DND-41 (cell line): Measurements from ENCODE around the gene PDPR.

Source experiments
- ATAC-seq: fragments of 200-7000 bp; cut with Tn5 transposase; 3 replicates; pipeline ENCODE4 v1.9.1; 2021; ENCODE audit warnings: low read depth; ENCODE audit not compliant: insufficient read depth
- DNase-seq: peaks from one replicate; pipeline ENCODE4 v3.0.0-alpha.2; 2020
- H2AFZ ChIP-seq: 2 replicates; pipeline ENCODE4 v1.6.0; 2012; ENCODE audit warnings: low read depth, low read length
- H3K27ac ChIP-seq: 2 replicates; pipeline ENCODE4 v1.5.1; 2012; ENCODE audit warnings: low read length, inconsistent platforms
- H3K27me3 ChIP-seq: fragments of 200-600 bp; sonication (generic); 2 replicates; pipeline ENCODE4 v1.6.0; 2012; ENCODE audit warnings: low read length, mild to moderate bottlenecking, inconsistent platforms; ENCODE audit not compliant: insufficient read depth, poor library complexity
- H3K36me3 ChIP-seq: 2 replicates; pipeline ENCODE4 v1.5.1; 2012; ENCODE audit warnings: low read length, inconsistent platforms; ENCODE audit not compliant: insufficient read depth
- H3K4me1 ChIP-seq: 2 replicates; pipeline ENCODE4 v1.5.1; 2012; ENCODE audit warnings: mild to moderate bottlenecking, low read length; ENCODE audit not compliant: insufficient read depth
- H3K4me2 ChIP-seq: 2 replicates; pipeline ENCODE4 v1.6.0; 2012; ENCODE audit warnings: mild to moderate bottlenecking, moderate library complexity, low read length, inconsistent platforms; ENCODE audit not compliant: insufficient read depth
- H3K4me3 ChIP-seq, 2 experiments: fragments of 200-600 bp in 1 of 2; shearing (Covaris generic) in 1 of 2; 2 replicates each; pipeline ENCODE4 v1.5.1; 2012 to 2016; ENCODE audit warnings: inconsistent platforms in 2 of 2, low read length in 2 of 2, mild to moderate bottlenecking in 2 of 2, low read depth in 1 of 2, moderate library complexity in 1 of 2
- H3K79me2 ChIP-seq: 2 replicates; pipeline ENCODE4 v1.6.0; 2012; ENCODE audit warnings: low read length, inconsistent platforms; ENCODE audit not compliant: insufficient read depth
- H3K9ac ChIP-seq: 2 replicates; pipeline ENCODE4 v1.6.0; 2012; ENCODE audit warnings: low read depth, mild to moderate bottlenecking, inconsistent platforms, low read length, moderate library complexity
- H3K9me3 ChIP-seq: 2 replicates; pipeline ENCODE4 v1.5.1; 2012; ENCODE audit warnings: low read length, moderate library complexity, mild to moderate bottlenecking, inconsistent platforms; ENCODE audit not compliant: insufficient read depth, severe bottlenecking
- H4K20me1 ChIP-seq: 2 replicates; pipeline ENCODE4 v1.6.0; 2012; ENCODE audit warnings: low read length; ENCODE audit not compliant: insufficient read depth
- CTCF ChIP-seq: IDR thresholded peaks from 2 replicates; pipeline ENCODE4 v1.5.1; 2012; ENCODE audit warnings: borderline replicate concordance, low read length, moderate library complexity, mild to moderate bottlenecking; ENCODE audit not compliant: poor library complexity, severe bottlenecking; ENCODE audit errors: extremely low read depth
- EZH2 ChIP-seq: IDR thresholded peaks from 3 replicates; pipeline ENCODE4 v1.6.1; 2012; ENCODE audit warnings: borderline replicate concordance, low read depth, mild to moderate bottlenecking, moderate library complexity, low read length, inconsistent platforms; ENCODE audit not compliant: severe bottlenecking

PDPR gene

DNA sequence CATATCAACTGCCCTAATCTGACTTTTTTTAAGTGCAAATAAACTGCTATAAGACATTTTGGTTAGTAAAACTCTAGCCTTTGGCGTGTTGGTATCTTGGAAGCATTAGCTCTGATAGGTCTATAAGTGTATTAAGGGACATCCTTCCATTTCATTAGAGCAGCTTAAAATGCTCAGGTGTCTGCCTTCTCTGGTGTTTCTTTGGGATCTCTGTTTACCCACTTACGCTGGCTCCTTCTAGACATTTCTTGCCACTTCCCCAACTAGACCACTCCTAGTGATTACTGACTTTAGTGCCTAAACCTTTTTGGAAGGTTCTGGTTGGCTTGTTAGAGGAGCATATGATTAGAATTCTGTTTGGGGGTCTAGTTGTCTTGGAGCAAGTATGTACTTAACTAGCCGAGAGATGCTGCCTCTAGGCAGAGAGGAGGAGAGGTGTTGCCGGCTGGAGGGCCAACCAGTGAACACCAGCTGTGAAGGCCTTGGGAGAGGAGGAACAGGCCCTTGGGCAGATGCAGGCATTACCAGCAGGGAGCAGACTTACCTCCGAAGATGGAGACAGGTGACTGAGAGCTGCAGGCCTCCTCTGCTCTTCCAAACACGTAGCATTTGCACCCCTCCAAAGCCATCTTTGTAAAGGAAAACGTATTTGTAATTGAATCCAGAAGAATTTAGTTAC lies 44.3 kb downstream of the PDPR start:
- DNase-seq (no peak), ATAC-seq (no peak)
- no peak overlapping the region for H3K4me3 ChIP-seq
- peaks cover 87% of the 10 kb centered on the region for H3K36me3 ChIP-seq
- H3K27me3 ChIP-seq, result no peaks in the 10 kb centered on the region
- no peaks in the 10 kb centered on the region for H3K79me2 ChIP-seq
- no peak overlapping the region for H3K27ac ChIP-seq
- no peaks in the 10 kb centered on the region for H3K4me1 ChIP-seq
- H4K20me1 ChIP-seq, result peaks cover 14% of the 10 kb centered on the region; the same call in 1 of the 2 replicates
- no peak overlapping the region for H3K9ac ChIP-seq
- H3K9me3 ChIP-seq, result no peaks in the 10 kb centered on the region
- H3K4me2 ChIP-seq, result no peak overlapping the region
- no peak overlapping the region for H2AFZ ChIP-seq
- TF ChIP-seq CTCF, result peak; percentile 19
- TF ChIP-seq EZH2, result no peak

GRCh38 chr16:70159355-70160348 lies 45.5 kb downstream of the PDPR start:
- no peaks in the 10 kb centered on the region for H3K4me1 ChIP-seq
- no peak overlapping the region for H3K27ac ChIP-seq
- no peak for DNase-seq
- no peak overlapping the region for H2AFZ ChIP-seq
- peaks cover 13% of the 10 kb centered on the region; the same call in 1 of the 2 replicates for H4K20me1 ChIP-seq
- no peak for ATAC-seq
- TF ChIP-seq CTCF, result no peak
- TF ChIP-seq EZH2, result no peak
- H3K27me3 ChIP-seq, result no peaks in the 10 kb centered on the region
- no peak overlapping the region for H3K9ac ChIP-seq
- H3K79me2 ChIP-seq, result no peaks in the 10 kb centered on the region
- peaks cover 77% of the 10 kb centered on the region for H3K36me3 ChIP-seq
- H3K9me3 ChIP-seq, result no peaks in the 10 kb centered on the region
- no peak overlapping the region for H3K4me3 ChIP-seq
- no peak overlapping the region for H3K4me2 ChIP-seq

DNA sequence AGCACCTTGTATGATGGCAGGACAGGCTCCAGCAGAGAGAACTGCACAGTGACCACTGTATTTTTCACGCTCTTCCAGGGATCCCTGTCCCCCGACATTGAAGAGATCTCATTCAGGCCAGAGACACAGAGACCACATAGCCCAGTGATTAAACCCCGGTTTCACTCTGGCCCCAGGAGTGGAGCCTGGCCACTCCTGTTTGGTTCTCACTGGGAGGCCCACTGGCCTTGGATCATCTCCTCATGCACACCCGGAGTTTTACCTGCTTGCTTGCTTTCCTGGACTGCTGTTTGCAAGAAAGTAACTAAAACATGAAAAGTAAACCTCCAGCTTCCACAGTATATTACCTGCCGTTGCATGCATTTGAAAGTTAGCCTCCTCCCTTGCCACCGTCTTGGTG lies 46.3 kb downstream of the PDPR start:
- no peak for ATAC-seq
- Histone ChIP-seq H3K4me3 (no peak overlapping the region), H4K20me1 (peaks cover 13% of the 10 kb centered on the region; the same call in 1 of the 2 replicates), H2AFZ (no peak overlapping the region), H3K4me2 (no peak overlapping the region), H3K27ac (no peak overlapping the region), H3K27me3 (no peaks in the 10 kb centered on the region), H3K9me3 (no peaks in the 10 kb centered on the region), H3K36me3 (peaks cover 70% of the 10 kb centered on the region), H3K79me2 (no peaks in the 10 kb centered on the region), H3K4me1 (no peaks in the 10 kb centered on the region), H3K9ac (no peak overlapping the region)
- DNase-seq, result no peak
- TF ChIP-seq CTCF (no peak), EZH2 (no peak)
